ENCODE results near the gene ADTRP. TPM values are rescaled to one million over a fixed set of nuclear protein-coding genes. Genes with fewer than 3 reads are reported as not detected.

Gene ADTRP
- total RNA-seq, 2 donors from 2014 or later: 0.74 to 1.0 TPM

GRCh38 chr6:11769811-11770545 is 8.6 kb downstream of the ADTRP start:
- H3K27me3 ChIP-seq (replicated peaks; ENCODE audit: insufficient read depth): no peaks in the 10 kb centered on the region
- no peaks in the 10 kb centered on the region for H3K9me3 ChIP-seq
- TF ChIP-seq, protein P1, sequence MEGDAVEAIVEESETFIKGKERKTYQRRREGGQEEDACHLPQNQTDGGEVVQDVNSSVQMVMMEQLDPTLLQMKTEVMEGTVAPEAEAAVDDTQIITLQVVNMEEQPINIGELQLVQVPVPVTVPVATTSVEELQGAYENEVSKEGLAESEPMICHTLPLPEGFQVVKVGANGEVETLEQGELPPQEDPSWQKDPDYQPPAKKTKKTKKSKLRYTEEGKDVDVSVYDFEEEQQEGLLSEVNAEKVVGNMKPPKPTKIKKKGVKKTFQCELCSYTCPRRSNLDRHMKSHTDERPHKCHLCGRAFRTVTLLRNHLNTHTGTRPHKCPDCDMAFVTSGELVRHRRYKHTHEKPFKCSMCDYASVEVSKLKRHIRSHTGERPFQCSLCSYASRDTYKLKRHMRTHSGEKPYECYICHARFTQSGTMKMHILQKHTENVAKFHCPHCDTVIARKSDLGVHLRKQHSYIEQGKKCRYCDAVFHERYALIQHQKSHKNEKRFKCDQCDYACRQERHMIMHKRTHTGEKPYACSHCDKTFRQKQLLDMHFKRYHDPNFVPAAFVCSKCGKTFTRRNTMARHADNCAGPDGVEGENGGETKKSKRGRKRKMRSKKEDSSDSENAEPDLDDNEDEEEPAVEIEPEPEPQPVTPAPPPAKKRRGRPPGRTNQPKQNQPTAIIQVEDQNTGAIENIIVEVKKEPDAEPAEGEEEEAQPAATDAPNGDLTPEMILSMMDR (IDR thresholded peaks at IDR 0.05): no peak
- TF ChIP-seq POLR2A (IDR thresholded peaks at IDR 0.05) (no peak), POLR2AphosphoS5 (IDR thresholded peaks at IDR 0.05) (no peak)
- H3K4me3 ChIP-seq: no peak overlapping the region
- no peak for DNase-seq (ENCODE audit: low spot score)
- 62% methylated on average over 11 of the region's 11 CpGs for WGBS
- H3K36me3 ChIP-seq: no peaks in the 10 kb centered on the region
- no peaks in the 10 kb centered on the region for H3K4me1 ChIP-seq (replicated peaks)
- peak overlapping the region; percentile 7 to 57 for H3K27ac ChIP-seq
- intact Hi-C loops (cut with DNase I): no loop called here

DNA sequence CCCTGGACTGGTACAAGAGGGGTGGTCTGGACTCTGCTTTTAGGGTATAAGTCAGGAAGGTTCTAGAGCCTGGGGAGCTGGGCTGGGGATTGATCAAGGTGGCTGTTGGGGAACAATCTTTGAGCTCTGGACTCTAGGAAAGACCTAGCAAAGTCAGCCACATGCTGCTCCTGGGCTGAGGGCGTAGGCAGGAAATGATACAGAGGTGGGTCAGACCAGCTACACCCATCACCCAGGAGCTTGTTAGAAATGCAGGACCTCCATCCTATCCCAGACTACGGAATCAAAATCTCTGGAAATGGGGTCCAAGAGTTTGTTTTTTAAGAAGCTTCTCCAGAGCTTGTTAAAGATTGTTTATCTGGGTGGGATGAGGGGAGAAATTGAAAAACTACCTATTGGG is 9.4 kb downstream of the ADTRP start:
- no peak overlapping the region for H3K4me3 ChIP-seq
- WGBS: 92% methylated on average over 2 of the region's 2 CpGs
- H3K36me3 ChIP-seq: no peaks in the 10 kb centered on the region
- no peak for DNase-seq (ENCODE audit: low spot score)
- no peaks in the 10 kb centered on the region for H3K27me3 ChIP-seq (replicated peaks; ENCODE audit: insufficient read depth)
- H3K9me3 ChIP-seq: no peaks in the 10 kb centered on the region
- no peak for TF ChIP-seq POLR2A (IDR thresholded peaks at IDR 0.05)
- TF ChIP-seq, protein P1 (IDR thresholded peaks at IDR 0.05): no peak
- no peak for TF ChIP-seq POLR2AphosphoS5 (IDR thresholded peaks at IDR 0.05)
- intact Hi-C loops (cut with DNase I): no loop called here
- no peaks in the 10 kb centered on the region for H3K4me1 ChIP-seq (replicated peaks)
- no peak overlapping the region for H3K27ac ChIP-seq

- Histone ChIP-seq H3K27ac (no peak overlapping the region), H3K36me3 (no peaks in the 10 kb centered on the region), H3K27me3 (replicated peaks; ENCODE audit: insufficient read depth) (no peaks in the 10 kb centered on the region), H3K4me1 (replicated peaks) (peaks cover 7% of the 10 kb centered on the region), H3K4me3 (no peak overlapping the region), H3K9me3 (no peaks in the 10 kb centered on the region)
- DNase-seq (ENCODE audit: low spot score): no peak
- 91% methylated on average over 7 of the region's 7 CpGs for WGBS
- no peak for TF ChIP-seq POLR2AphosphoS5 (IDR thresholded peaks at IDR 0.05)
- TF ChIP-seq, protein P1 (IDR thresholded peaks at IDR 0.05): no peak
- no peak for TF ChIP-seq POLR2A (IDR thresholded peaks at IDR 0.05)
- intact Hi-C loops (cut with DNase I): no loop called here
Measured at GRCh38 chr6:11767978-11768756, 10.4 kb downstream of the ADTRP start.

- no peak for TF ChIP-seq POLR2AphosphoS5 (IDR thresholded peaks at IDR 0.05)
- TF ChIP-seq, protein P1 (IDR thresholded peaks at IDR 0.05): no peak
- TF ChIP-seq POLR2A (IDR thresholded peaks at IDR 0.05): no peak
- no peak for DNase-seq (ENCODE audit: low spot score)
- H3K36me3 ChIP-seq: no peaks in the 10 kb centered on the region
- WGBS: 96% methylated on average over 2 of the region's 2 CpGs
- no peaks in the 10 kb centered on the region for H3K27me3 ChIP-seq (replicated peaks; ENCODE audit: insufficient read depth)
- H3K4me3 ChIP-seq: no peak overlapping the region
- no peak overlapping the region for H3K27ac ChIP-seq
- H3K9me3 ChIP-seq: no peaks in the 10 kb centered on the region
- peaks cover 9% of the 10 kb centered on the region for H3K4me1 ChIP-seq (replicated peaks)
- intact Hi-C loops (cut with DNase I): no loop called here
Measured at GRCh38 chr6:11767458-11767857, 11.1 kb downstream of the ADTRP start.
